ENCODE data around the gene GRK5.
A peak's percentile ranks its signal among the peaks of the same experiment; 100 is the strongest.
"Not testable (repeated sequence)": the region's sequence is repeated elsewhere in the genome, so short reads cannot be mapped to it uniquely, and the experiment has no call there.

Gene GRK5

GRCh38 chr10:119207366-119207666, at the start of gene GRK5:
GRK5 (plus strand) TSS chr10:119207571; CDS start chr10:119207918, 347 bp downstream.
- peak; percentile 80 to 90 (median 90) for DNase-seq (ENCODE audit: low read depth in 3 of 3)

DNA sequence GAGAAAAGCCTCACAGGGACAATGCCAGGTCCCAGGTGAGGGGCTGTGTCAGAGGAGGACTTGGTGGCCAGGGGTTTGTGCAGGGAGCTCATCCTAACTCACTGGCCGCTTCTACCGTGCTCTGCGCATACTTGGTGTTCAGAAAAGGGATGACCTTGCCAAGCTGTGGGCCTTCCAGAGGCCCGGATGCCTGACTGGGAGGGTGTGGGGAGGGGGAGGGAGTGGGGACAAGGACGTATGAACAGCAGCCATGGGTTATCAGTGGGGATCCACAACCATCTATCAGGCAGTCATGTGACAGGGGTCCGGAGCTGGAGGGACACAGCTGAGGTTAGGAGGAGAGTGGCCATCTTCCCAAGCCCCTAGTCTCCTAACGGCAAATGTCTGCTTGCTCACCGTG, 48.0 kb upstream of the GRK5 start:
- no peak for DNase-seq (ENCODE audit: low read depth in 3 of 3)

DNA sequence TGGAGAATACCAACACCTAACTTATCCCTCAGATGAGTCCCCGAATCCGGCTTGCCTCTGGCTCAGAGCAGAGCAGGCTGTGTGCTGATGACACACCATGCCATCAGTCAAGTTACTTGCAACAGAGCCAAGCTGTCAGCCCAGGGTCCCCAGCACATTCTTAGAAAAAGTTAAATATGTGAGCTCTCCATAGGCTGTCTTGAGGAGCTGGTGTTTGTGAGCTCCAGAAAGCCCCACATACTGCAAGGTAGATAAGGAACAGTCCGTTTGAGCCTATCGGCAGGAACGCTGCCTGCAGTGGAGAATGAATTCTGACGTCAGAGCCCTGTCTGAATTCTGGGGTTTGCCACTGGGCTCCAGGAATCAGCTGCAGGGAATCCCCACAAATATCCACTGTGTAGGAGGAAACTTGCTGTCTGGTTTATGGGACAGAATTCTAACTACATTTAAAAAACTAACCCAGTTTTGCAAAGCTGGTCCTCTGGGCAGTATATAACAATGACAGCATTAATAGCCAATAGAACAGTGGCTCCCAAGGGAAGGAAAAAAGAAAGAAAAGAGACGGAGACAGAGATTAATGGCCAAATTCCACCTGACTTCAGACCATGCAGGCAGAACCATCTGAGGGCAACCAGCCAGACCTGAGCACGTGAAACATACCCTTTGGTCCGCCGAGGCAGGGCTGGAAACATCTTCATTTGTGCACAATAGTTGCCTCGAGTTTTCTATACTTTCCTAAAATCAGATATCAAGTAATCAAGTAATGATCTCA, 45.5 kb upstream of the GRK5 start:
- no peak for DNase-seq (ENCODE audit: low read depth in 3 of 3)

DNA sequence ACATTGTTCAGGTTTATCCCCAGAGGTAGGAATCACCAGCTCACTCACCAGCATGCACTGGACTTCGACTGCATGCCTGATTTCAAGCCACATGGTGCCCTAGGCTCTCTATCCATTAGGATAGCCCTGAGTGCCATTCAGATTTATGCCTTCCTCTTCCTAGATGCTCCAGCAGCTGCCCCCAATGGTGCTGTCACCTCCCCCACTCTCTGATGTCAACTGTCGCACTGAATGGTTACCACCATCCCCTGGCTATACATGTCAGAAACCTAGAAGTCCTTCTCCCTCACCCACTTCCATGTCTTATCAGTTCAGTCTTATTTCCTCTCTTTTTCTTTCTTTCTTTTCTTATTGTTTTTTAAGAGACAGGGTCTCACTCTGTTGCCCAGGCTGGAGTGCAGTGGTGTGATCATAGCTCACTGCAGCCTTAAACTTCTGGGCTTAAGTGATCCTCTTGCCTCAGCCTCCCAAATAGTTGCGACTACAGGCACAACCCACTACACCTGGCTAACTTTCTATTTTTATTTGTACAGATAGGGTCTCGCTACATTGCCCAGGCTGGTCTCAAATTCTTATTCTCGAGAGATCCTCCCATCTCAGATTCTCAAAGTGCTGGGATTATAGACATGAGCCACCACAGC, 44.8 kb upstream of the GRK5 start:
- DNase-seq (ENCODE audit: low read depth in 3 of 3): no peak

DNA sequence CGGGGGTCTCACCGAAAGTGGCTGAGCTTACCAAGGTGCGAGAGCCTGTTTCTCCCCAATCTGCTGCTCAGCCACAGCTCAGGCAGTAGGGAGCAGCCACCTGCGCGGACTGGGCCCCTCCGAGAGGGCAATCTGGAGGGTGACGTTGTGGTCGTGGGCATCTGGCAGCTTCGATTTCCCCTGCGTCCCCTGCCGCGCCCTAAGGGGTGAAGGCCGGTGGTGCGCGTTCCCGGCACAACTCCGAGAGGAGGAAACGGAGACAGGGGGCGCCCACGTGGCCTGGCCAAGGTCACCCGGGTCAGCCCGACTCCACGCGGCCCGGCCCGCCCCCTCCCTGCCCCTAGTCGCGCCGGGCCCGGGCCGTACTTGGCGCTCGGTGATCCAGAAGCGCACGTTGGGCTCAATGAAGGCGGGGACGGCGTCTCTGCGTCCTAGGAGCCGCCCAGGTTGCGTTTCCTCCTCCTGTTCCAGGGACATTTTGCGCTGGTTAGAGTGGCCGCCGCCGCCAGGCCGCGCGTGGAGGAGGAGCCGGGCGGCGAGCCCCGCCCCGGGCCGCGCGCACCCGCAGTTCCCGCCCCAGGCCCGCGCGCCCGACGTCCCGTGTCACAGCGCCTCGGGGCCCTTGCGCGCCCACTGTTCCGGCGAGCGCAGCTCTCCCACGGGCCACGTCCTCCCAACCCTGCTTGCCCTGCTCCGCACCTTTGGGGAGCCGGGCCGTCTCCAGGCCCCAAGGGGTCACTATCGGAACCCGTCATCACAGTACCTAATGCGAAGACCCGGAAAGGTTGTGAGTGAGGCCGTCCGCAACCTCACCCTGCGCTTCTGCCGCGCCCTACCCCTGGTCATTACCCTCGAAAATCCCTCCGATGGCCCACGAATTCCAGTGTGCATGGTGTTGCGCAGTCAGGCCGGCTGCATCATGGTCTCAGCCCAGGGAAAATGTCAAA, 41.9 kb upstream of the GRK5 start, which contains the start of gene SFXN4:
Gene SFXN4 (minus strand): TSS at position 544 of the 947 bp plus-strand sequence. CDS start 67 bp downstream, at position 477.
- DNase-seq (ENCODE audit: low read depth in 3 of 3): peak; percentile 57 to 71 (median 70)

DNA sequence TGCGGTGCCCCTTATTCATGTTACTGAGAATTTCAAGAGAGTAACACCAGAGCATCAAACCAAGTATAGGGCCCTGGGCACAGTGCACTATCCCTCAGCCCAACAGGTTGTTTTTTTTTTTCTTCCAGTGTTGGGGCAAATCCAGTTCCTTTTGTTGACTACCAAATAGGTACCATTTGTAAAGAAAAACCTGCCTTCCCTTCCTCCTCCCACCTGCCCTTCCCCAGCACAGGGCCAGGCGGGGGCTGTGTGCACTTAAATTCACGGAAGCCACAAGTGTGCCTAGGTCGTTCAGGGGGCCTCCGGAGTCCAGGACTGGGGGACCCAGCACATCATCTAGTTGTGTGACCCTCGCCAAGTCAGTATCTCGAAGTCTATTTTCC, 41.3 kb upstream of the GRK5 start:
- no peak for DNase-seq (ENCODE audit: low read depth in 3 of 3)

- DNase-seq (ENCODE audit: low read depth in 3 of 3): no peak
Measured at GRCh38 chr10:119166564-119166963, 40.8 kb upstream of the GRK5 start.

DNA sequence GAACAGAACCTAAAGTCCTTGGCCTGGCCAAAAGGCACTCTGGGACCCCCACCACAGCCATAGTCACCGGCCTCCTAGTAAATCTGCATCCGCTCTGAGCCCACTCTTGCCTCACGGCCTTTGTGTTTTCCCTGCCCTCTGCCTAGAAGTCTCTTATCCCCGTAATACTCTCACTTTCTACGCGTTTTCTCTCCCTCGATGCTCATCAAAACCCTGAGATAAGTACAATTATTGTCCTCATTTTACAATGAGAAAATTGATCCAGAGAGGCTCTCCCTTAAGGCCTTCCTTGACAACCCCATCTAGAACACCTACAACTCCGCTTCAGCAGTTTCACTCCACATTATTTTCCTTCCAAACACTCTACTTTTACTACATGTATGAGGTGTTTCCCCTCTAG, 40.3 kb upstream of the GRK5 start:
- DNase-seq (ENCODE audit: low read depth in 3 of 3): no peak

DNA sequence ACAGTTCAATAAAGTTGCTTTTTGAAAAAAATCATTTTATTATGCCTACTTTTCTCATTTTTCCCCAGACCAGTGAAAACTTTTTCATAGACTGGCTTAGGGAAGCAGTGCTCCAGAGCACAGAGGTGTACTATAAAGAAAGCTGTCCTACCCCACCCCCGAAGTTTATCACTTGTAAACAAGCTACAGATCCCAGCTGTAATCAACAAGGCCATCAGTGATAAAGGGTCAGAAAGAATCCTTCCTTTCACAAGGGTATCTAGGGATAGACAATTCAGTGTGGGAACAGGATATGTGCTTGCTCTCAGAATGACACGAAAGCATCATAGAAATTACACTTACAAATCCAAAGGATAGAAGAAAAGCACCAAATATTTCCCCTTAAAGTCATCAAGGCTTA, 33.3 kb upstream of the GRK5 start:
- DNase-seq (ENCODE audit: low read depth in 3 of 3): no peak

- DNase-seq (ENCODE audit: low read depth in 3 of 3): no peak
Measured at GRCh38 chr10:119176166-119176565, 31.2 kb upstream of the GRK5 start.

GRCh38 chr10:119177708-119178371, 29.5 kb upstream of the GRK5 start:
- DNase-seq (ENCODE audit: low read depth in 3 of 3): no peak

DNA sequence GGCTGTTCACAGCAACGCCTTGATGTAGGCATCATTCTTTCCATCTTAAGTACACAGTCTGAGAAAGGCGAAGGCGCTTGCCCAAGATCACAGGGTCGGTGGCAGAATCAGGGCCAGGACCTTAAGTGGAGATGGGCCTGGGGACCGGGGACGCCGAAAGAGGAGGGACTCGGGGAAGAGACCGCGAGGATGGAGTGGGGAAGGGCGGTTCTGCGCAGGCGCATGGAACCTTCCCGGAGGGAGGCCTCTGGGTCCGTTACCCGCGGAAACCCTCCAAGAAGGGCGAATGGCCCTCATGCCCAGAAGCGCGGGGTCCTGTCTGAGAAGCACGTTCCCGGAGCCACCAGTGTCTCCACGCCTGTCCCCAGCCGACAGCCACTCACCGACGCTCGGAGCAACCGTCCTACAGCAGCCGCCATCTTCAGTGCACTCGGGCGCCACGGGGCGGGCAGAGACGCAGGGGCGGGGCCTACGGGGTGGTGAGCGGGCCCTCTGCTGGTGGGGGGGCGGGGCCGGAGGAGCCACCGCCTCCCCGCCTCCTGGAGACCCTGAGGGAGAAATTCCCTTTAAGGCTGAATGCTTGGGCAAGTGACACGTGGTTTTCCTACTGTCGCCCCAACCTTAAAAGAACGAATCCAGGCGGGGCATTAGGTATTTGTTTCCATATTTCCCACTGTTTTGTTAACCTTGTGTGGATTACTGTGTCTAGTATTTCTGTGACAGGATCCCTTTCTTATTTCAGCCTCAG, 28.8 kb upstream of the GRK5 start, which contains the start of gene PRDX3:
Gene PRDX3 (minus strand): TSS at position 441 of the 748 bp plus-strand sequence. CDS start 22 bp downstream, at position 419.
- peak; percentile 86 to 97 (median 89) for DNase-seq (ENCODE audit: low read depth in 3 of 3)

- not testable (repeated sequence) for DNase-seq (ENCODE audit: low read depth in 3 of 3)
Measured at GRCh38 chr10:119180850-119181400, 26.4 kb upstream of the GRK5 start.

DNA sequence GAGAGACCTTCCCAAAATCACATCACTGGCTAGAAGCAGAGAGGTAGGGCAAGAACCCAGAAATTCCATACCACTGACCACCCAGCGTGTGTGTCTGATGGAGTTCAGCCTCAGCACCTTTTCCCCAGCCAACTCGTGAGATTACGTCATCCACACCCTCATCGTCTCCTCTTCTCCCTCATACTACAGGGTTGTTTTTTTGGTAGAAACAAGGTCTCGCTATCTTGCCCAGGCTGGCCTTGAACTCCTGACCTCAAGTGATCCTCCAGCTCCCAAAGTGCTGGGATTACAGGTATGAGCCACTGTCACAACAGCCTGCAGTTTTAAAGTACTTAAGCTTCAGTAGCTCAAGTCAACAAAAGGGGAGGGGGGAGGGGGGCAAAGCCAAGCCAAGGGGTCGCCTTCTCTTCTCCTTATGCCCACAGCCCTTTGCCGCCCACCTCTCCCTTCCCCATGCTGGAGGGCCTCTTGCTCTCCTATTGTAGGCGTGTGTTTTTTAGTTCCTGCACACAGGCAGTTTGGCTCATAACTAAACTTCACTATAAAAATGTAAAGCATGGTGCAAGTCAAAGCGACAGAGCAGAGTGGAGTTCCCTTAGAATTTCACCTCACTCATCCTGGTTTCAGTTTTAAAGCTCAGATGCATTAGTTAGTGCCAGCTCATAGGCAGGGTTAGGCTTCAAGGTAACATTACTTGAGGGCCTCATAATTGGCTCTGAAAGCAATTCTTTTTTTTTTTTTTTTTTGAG, 23.5 kb upstream of the GRK5 start:
- no peak for DNase-seq (ENCODE audit: low read depth in 3 of 3)

GRCh38 chr10:119189811-119190282, 17.5 kb upstream of the GRK5 start:
- no peak for DNase-seq (ENCODE audit: low read depth in 3 of 3)

DNA sequence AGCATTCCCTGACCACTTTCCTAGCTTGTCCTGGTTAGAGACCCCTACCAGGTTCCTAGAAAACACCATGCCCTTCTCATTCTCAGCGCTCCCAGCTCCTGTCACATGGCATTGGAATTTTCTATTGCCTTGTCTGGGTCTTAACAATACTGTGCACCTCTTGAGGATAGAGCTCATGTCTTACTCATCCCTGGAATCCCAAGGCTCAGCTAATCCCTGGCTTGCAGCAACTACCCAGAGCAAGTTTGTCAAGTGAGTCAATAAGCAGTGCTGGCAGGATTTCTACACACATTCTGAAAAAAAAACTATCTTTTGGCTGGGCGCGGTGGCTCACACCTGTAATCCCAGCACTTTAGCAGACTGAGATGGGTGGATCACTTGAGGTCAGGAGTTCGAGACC, 17.0 kb upstream of the GRK5 start:
- no peak for DNase-seq (ENCODE audit: low read depth in 3 of 3)

GRCh38 chr10:119190954-119191785, 16.2 kb upstream of the GRK5 start:
- DNase-seq (ENCODE audit: low read depth in 3 of 3): no peak

- DNase-seq (ENCODE audit: low read depth in 3 of 3): no peak
Measured at GRCh38 chr10:119191881-119192280, 15.5 kb upstream of the GRK5 start.

- DNase-seq (ENCODE audit: low read depth in 3 of 3): no peak
Measured at GRCh38 chr10:119197921-119198320, 9.4 kb upstream of the GRK5 start.

All from stimulated activated CD4-positive, alpha-beta T cell treated with anti-CD3 and anti-CD28 coated beads, TNF-alpha, amount 100 ng/mL, for 4 hours (primary cell).